Memory B cell (primary cell): ENCODE results near the gene PRCC.
A peak's percentile ranks its signal among the peaks of the same experiment; 100 is the strongest.

ENCODE experiments used
- ATAC-seq: fragments of 150-1000 bp; cut with Tn5 transposase; 2 replicates; pipeline ENCODE4 v1.10.0; 2021; ENCODE audit warnings: low read depth, mild to moderate bottlenecking, moderate library complexity
- DNase-seq, 2 donors: peaks; one replicate each; pipeline ENCODE4 v3.0.0; 2022; ENCODE audit warnings: low spot score in 2 of 2
- H3K27ac Mint-ChIP-seq: one replicate; pipeline ENCODE4 v1.8.0; 2022; ENCODE audit warnings: mild to moderate bottlenecking, moderate library complexity, mixed read lengths
- H3K27me3 Mint-ChIP-seq: one replicate; pipeline ENCODE4 v1.8.0; 2022; ENCODE audit warnings: mixed read lengths
- H3K36me3 Mint-ChIP-seq: one replicate; pipeline ENCODE4 v1.8.0; 2022; ENCODE audit warnings: mild to moderate bottlenecking, mixed read lengths
- H3K4me1 Mint-ChIP-seq: one replicate; pipeline ENCODE4 v1.8.0; 2022; ENCODE audit warnings: mixed read lengths
- H3K4me3 Mint-ChIP-seq: one replicate; pipeline ENCODE4 v1.8.0; 2022; ENCODE audit warnings: mild to moderate bottlenecking, moderate library complexity, mixed read lengths
- H3K9me3 Mint-ChIP-seq: one replicate; pipeline ENCODE4 v1.8.0; 2022; ENCODE audit warnings: mixed read lengths

Gene PRCC

DNA sequence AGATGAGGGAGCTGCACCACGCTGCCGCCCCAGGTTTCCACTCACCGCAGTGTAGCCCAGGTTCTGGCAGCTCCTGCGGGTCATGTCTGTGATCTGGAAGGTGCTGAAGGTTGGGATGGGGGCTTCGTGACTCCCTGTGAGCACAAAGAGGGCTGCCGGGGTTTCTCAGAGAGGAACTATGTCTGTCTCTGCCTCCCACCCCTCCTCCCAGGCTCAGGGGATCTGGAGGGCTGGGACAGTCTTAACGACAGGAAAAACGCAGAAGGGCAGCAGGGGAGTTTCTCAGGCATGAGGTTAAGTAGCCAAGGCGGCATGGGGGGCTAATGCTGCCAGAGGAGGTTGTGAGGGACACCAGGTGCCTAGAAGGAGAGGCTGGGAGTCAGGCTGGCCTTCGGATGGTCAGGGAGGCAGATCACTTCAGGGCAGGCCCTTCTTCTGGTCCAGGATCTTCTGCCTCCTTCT, 48.7 kb downstream of the PRCC start:
- DNase-seq (no peak), ATAC-seq (no peak)
- H3K27ac Mint-ChIP-seq = peak overlapping the region; percentile 87
- H3K27me3 Mint-ChIP-seq = peaks cover 3% of the 10 kb centered on the region
- H3K4me1 Mint-ChIP-seq = peaks cover 17% of the 10 kb centered on the region
- no peaks in the 10 kb centered on the region for H3K36me3 Mint-ChIP-seq
- no peaks in the 10 kb centered on the region for H3K9me3 Mint-ChIP-seq
- no peak overlapping the region for H3K4me3 Mint-ChIP-seq

DNA sequence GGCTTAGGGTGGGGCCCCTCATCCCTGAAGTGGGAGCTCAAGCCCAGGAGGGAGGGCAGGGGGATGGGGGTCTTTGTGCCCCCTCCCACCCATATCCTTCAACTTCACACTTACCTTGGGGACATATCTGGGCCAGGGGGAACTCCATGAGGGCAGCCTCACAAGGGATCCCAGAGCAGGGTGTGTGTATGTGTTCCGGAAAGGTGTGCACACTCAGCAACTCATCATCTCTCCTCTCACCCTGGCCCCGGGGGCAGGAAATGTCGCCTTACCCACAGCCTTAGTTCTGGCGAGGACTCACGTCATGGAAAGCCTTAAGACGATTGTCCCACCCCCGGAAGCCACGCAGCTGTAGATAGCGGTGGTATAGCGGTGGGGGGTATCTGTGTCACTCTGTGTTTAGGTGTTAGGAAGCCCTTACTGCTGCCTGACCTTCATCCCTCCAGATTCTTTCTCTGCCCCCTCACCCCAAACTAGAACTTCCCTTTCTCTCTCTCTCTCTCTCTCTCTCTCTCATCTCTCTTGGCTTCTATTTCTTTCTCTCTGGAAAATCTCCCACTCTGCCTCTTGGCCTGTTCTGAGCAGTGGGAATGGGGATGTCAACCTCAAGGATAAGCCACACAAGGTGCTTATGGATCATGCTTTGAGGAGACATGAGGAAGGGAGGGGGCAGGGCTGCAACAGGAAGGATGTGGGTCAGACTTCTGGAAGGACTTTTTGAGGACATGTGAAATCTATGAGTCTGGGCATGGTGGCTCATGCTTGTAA, 49.4 kb downstream of the PRCC start, which contains the start of gene SH2D2A:
SH2D2A (minus strand) TSS at position 288 of the 768 bp plus-strand sequence; CDS start at position 148, 140 bp downstream.
- peaks cover 6% of the 10 kb centered on the region for H3K27me3 Mint-ChIP-seq
- ATAC-seq = peak; percentile 87
- H3K4me3 Mint-ChIP-seq = peak within 1 kb of the TSS; percentile 60
- DNase-seq = peak; percentile 55 to 65
- H3K4me1 Mint-ChIP-seq = peaks cover 17% of the 10 kb centered on the region
- no peaks in the 10 kb centered on the region for H3K36me3 Mint-ChIP-seq
- H3K27ac Mint-ChIP-seq = peak within 1 kb of the TSS; percentile 87
- H3K9me3 Mint-ChIP-seq = no peaks in the 10 kb centered on the region

DNA sequence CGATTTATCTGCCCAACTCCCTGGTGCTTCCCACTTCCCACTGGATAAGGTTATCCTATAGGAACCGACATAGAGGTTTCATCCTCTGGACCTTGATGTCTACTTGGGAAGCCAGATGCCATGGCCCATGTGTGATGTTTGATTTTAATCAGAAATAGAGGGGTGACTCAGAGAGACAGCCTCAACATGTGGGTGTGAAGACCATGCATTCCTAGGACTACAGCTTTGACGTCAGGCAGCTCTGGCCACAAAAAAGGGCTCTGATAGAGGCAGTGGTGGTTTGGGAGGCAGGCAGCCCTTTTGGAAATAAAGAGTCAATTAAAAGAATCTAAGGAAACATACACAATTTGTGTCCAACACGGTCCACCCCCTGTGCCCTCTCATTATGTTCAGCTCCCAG, 54.5 kb downstream of the PRCC start:
- H3K27ac Mint-ChIP-seq = no peak overlapping the region

DNA sequence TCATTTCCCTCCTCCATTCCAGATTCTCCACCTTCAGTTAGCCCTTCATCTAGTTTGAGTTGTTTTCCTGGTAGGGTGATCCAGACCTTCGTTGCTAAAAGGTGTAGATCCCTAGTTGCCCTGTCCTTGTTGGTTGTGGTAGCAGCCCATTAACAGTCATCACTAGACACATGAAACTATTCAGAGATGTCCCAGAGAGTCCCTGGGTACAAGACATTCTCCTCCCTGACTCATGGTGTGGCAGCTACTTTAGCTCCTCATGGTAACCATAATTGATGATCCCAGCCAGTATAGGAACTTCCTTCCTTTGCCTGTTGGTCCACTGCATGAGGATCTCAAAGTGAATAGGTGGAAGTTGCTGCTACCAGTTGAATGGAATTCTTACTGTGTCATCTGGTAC, 55.3 kb downstream of the PRCC start:
- H3K4me3 Mint-ChIP-seq = no peak overlapping the region
- H3K4me1 Mint-ChIP-seq = no peaks in the 10 kb centered on the region
- H3K27me3 Mint-ChIP-seq = peaks cover 8% of the 10 kb centered on the region
- no peak overlapping the region for H3K27ac Mint-ChIP-seq
- DNase-seq (no peak), ATAC-seq (no peak)
- H3K36me3 Mint-ChIP-seq = no peaks in the 10 kb centered on the region
- no peaks in the 10 kb centered on the region for H3K9me3 Mint-ChIP-seq

More for the DNA sequence above, 54.5 kb downstream of the PRCC start:
- ATAC-seq = no peak
- Mint-ChIP-seq H3K36me3 (no peaks in the 10 kb centered on the region), H3K9me3 (no peaks in the 10 kb centered on the region), H3K4me1 (peaks cover 3% of the 10 kb centered on the region), H3K4me3 (no peak overlapping the region), H3K27me3 (peaks cover 8% of the 10 kb centered on the region)
- DNase-seq = no peak

DNA sequence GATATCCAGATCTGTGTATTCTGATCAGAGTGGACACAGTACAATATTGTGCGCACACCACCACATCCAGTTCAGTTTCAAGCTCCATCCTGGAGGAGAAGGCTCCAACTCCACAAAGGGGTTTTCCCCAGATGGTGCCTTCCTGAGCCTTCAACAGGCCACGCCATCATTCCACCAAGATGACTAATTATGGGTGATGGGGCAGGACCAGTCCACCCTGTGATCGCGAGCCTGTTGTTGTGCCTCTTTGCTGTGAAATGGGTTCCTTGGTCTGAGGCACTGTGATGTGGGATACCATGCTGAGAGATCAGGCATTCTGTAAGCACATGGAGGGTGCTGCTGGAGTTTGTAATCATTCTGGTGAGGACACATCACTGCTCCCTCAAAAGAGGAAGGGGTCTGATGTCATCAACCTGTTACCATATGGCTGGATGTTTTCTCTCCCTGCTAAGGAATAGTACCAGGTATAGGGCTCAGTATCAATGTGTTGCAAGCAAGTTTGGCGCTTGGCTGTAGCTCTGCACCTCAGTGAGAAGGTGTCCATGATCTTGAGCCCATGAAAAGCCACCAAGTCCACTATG, 56.0 kb downstream of the PRCC start:
- no peaks in the 10 kb centered on the region for H3K36me3 Mint-ChIP-seq
- H3K9me3 Mint-ChIP-seq = no peaks in the 10 kb centered on the region
- ATAC-seq (no peak), DNase-seq (no peak)
- no peaks in the 10 kb centered on the region for H3K4me1 Mint-ChIP-seq
- no peak overlapping the region for H3K27ac Mint-ChIP-seq
- H3K4me3 Mint-ChIP-seq = no peak overlapping the region
- H3K27me3 Mint-ChIP-seq = peaks cover 9% of the 10 kb centered on the region

DNA sequence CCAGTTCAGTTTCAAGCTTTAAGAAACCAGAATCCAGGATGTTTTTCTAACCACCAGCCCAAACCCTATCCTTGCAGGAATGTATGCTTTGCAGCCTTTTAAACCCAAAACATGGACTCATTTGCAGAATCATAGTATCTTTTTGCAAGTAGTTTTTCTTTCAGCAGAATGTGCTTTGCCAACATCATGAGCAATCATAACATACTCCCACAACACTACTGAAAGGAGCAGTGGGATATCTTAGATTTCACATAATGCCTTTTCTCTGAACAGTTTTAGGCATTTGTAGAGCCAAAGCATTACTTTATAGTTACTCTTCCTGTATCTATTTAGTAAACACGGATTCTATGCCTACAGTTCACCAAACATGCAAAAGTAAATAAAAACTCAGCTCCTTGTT, 59.3 kb downstream of the PRCC start:
- H3K4me1 Mint-ChIP-seq = no peaks in the 10 kb centered on the region
- H3K27ac Mint-ChIP-seq = no peak overlapping the region
- H3K36me3 Mint-ChIP-seq = no peaks in the 10 kb centered on the region
- H3K9me3 Mint-ChIP-seq = no peaks in the 10 kb centered on the region
- ATAC-seq (no peak), DNase-seq (no peak)
- H3K27me3 Mint-ChIP-seq = peaks cover 13% of the 10 kb centered on the region
- H3K4me3 Mint-ChIP-seq = no peak overlapping the region

DNA sequence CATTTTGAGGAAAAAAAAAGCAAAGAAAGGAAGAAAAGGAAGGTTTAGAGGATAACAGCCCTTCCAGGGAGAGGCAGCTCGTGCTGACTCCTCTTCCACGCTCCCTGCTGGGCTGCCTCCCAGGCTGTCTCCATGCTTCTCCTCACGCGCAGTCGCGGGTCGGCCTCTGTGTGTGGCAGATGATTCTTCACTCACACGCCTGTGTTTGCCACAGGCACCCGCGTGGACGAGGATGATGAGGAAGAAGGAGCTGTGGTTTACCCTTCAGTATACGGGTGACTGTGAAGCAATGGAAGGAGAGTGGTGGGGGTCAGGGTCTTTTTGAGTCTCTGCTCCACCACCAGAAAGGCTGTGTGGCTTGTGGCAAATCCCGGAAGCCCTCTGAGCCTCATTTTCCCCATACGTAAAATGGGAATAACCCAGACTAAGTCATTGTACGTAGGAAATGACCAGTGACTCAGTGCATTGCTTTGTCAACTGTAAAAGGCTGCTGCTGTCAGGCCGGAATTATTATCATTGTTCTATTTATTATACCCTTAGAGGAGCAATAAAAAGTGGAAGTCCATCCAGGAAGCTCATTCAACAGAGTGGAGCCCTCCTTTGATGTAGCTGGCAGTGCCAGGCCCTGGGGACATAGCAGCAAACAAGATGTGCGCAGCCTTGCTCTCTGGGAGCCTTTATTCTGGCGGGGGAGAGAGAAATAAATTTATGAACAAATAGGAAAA, 61.2 kb downstream of the PRCC start:
- no peaks in the 10 kb centered on the region for H3K4me1 Mint-ChIP-seq
- no peaks in the 10 kb centered on the region for H3K36me3 Mint-ChIP-seq
- H3K4me3 Mint-ChIP-seq = no peak overlapping the region
- H3K9me3 Mint-ChIP-seq = no peaks in the 10 kb centered on the region
- H3K27ac Mint-ChIP-seq = no peak overlapping the region
- ATAC-seq (no peak), DNase-seq (no peak)
- peaks cover 18% of the 10 kb centered on the region for H3K27me3 Mint-ChIP-seq

DNA sequence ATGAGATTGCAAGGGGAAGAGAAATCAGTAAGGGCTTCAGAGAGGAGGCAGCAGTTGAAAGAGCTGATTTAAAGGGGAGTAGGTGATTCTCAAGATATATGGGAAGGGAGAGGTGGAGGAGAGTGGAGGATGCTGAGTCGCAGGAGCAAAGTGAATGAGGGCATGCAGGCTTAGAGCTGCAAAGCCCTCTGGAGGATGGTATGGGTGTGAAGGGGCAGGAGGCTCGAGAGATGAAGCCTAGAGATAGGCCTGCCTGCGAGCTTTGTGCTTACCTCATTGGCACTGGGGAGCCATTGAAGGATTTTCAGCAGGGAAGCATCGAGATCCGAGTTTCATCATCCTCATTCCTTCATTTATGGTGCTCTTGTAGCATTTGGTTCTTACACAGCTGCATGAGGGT, 65.1 kb downstream of the PRCC start:
- H3K4me1 Mint-ChIP-seq = no peaks in the 10 kb centered on the region
- H3K36me3 Mint-ChIP-seq = no peaks in the 10 kb centered on the region
- no peak overlapping the region for H3K27ac Mint-ChIP-seq
- no peaks in the 10 kb centered on the region for H3K9me3 Mint-ChIP-seq
- peaks cover 36% of the 10 kb centered on the region for H3K27me3 Mint-ChIP-seq
- ATAC-seq (no peak), DNase-seq (no peak)
- H3K4me3 Mint-ChIP-seq = no peak overlapping the region

DNA sequence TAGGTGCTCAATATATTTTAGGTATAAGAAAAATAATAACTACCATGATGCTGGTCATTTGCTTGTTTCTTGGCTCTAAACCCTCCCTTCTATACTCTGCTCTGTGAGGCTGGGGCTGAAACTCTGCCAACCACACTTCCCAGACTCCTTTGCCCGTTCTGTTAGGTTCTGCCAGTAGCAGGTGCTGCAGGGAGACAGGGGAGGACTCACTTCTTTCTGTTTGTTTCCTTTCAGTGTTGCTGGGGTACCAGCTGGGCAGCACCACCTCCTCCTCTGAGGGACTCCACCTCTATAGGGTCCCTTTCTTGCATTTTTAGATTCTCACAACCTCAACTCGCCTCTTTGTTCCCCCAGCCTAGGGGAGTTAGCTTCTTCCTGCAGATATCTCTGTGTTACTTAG, 66.3 kb downstream of the PRCC start:
- peaks cover 35% of the 10 kb centered on the region for H3K27me3 Mint-ChIP-seq
- H3K9me3 Mint-ChIP-seq = no peaks in the 10 kb centered on the region
- ATAC-seq (no peak), DNase-seq (no peak)
- no peak overlapping the region for H3K4me3 Mint-ChIP-seq
- H3K36me3 Mint-ChIP-seq = no peaks in the 10 kb centered on the region
- peaks cover under 1% of the 10 kb centered on the region for H3K4me1 Mint-ChIP-seq
- H3K27ac Mint-ChIP-seq = no peak overlapping the region

DNA sequence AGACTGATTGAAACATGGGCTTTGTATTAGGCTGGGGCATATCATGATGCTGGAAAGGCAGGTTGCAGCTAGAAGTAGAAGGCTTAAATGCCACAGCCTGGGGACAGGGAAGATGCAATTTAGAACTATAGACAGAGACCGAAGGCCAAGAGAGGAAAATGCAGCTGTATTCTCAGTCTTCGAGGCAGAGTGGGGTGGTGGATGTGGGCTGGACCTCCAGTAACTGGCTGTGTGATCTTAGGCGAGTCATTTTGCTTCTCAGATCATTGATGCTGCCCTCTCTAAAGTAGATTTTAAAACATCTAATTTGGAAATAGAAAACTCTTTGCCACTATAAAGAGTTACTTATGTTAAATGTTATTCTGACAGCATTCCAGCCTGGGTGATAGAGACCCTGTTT, 67.0 kb downstream of the PRCC start:
- peaks cover 32% of the 10 kb centered on the region for H3K27me3 Mint-ChIP-seq
- no peak for DNase-seq
- H3K4me3 Mint-ChIP-seq = no peak overlapping the region
- no peaks in the 10 kb centered on the region for H3K36me3 Mint-ChIP-seq
- no peak overlapping the region for H3K27ac Mint-ChIP-seq
- H3K9me3 Mint-ChIP-seq = no peaks in the 10 kb centered on the region
- peaks cover 2% of the 10 kb centered on the region for H3K4me1 Mint-ChIP-seq
- ATAC-seq = no peak

DNA sequence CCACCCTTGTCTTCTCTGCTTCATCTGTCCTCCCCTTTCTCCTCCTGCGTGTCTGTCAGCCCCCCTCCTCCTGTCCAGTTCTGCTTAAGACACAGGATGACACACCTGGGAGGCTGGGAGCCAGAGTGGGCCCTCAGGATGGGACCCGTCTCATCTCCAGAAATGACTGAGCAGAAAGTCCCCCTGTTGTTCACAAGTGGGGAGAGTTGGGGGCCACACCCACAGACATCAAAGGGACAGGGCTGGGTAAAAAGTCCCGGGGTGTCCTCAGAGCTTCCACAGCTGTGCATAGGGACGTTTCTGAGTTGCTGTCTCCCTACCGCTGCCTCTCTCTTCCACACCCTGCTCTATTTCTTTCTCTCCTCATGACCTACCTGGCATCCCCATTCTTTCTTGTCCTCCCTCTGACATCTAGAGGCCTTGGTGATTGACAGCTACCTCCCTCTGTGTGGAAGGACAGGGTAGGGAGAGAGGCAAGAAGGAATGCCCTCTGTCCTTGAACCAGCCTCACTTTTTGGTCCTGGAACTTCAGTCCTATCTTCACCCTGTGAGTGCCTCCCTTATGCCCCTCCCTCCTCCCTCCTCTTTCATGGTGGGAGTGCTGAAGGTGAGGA, 68.8 kb downstream of the PRCC start:
- H3K27ac Mint-ChIP-seq = no peak overlapping the region
- no peaks in the 10 kb centered on the region for H3K9me3 Mint-ChIP-seq
- DNase-seq (no peak), ATAC-seq (peak; percentile 19)
- peaks cover 39% of the 10 kb centered on the region for H3K27me3 Mint-ChIP-seq
- no peak overlapping the region for H3K4me3 Mint-ChIP-seq
- H3K4me1 Mint-ChIP-seq = peaks cover 2% of the 10 kb centered on the region
- H3K36me3 Mint-ChIP-seq = no peaks in the 10 kb centered on the region

DNA sequence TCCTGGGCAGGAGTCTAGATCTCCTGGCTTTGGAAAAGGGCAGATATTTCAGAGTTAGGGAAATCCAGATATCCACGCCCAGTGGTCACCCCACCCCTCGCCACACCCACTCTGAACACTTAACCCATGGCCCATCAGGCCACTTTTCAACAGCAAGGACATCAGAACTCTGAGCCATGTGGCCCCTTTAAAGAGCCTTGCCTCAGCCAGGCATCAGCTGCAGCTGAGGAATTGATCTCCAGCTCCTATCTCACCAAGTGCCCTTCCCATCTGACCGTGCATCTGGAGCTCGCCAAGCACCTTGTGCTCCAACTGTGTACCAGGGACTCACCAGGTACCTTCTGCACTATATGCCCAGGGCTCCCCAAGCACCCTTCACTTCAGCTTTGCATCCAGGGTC, 69.6 kb downstream of the PRCC start:
- ATAC-seq = no peak
- no peak for DNase-seq
- Mint-ChIP-seq H3K27ac (no peak overlapping the region), H3K9me3 (no peaks in the 10 kb centered on the region), H3K36me3 (no peaks in the 10 kb centered on the region), H3K4me3 (no peak overlapping the region), H3K27me3 (peaks cover 37% of the 10 kb centered on the region), H3K4me1 (peaks cover 2% of the 10 kb centered on the region)

DNA sequence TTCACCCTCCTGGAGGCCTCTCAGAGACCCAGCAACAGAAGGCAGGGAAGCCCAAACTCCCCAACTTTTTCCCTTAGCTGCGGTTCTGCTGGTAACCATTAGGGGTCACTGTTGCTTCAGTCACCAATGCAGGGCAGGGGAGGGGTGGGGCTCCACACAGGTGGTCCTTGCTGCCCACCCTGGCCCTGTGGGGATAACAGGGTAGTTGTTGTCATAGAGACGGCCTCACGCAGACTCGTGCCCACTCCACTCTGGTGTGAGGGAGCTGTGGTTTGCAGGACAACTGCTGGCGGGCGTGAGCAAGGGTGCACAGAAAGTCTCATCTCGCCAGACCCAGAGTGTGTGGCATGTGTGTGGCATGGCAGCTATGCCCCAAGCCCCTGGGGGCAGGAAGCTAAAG, 71.6 kb downstream of the PRCC start:
- peak; percentile 34 to 51 for DNase-seq
- Mint-ChIP-seq H3K27ac (no peak overlapping the region), H3K4me3 (no peak overlapping the region), H3K4me1 (peaks cover 2% of the 10 kb centered on the region), H3K36me3 (no peaks in the 10 kb centered on the region), H3K27me3 (peaks cover 38% of the 10 kb centered on the region), H3K9me3 (no peaks in the 10 kb centered on the region)
- ATAC-seq = peak; percentile 48
